Fibroblast of pulmonary artery (primary cell): ENCODE data around the gene STPG4.

Experiments
- DNase-seq: peaks from one replicate; pipeline ENCODE4 v3.0.0-alpha.2; 2010; ENCODE audit warnings: low read depth
- H3K4me3 ChIP-seq: replicated peaks from 2 replicates; pipeline ENCODE4 v1.5.1; 2011; ENCODE audit warnings: low read depth, mild to moderate bottlenecking, control low read depth, low read length, moderate library complexity
- CTCF ChIP-seq: IDR thresholded peaks from 2 replicates; pipeline ENCODE4 v1.5.1; 2011; ENCODE audit warnings: mild to moderate bottlenecking, control low read depth, low read length, inconsistent platforms; ENCODE audit errors: missing control alignments

STPG4 gene

GRCh38 chr2:47089083-47089464 is 66.0 kb downstream of the STPG4 start:
- peak; percentile 82 for DNase-seq
- H3K4me3 ChIP-seq = no peak overlapping the region
- no peak for TF ChIP-seq CTCF

- peak; percentile 39 for TF ChIP-seq CTCF
- no peak overlapping the region for H3K4me3 ChIP-seq
- peak; percentile 80 for DNase-seq
Observed at GRCh38 chr2:47088371-47089082, 66.6 kb downstream of the STPG4 start.

GRCh38 chr2:47087051-47087450 is 68.1 kb downstream of the STPG4 start:
- DNase-seq = no peak
- TF ChIP-seq CTCF = no peak

GRCh38 chr2:47086571-47086970 is 68.5 kb downstream of the STPG4 start:
- no peak for DNase-seq
- no peak for TF ChIP-seq CTCF
- H3K4me3 ChIP-seq = no peak overlapping the region

More at GRCh38 chr2:47087051-47087450, 68.1 kb downstream of the STPG4 start:
- H3K4me3 ChIP-seq = no peak overlapping the region

GRCh38 chr2:47086054-47086471 is 69.0 kb downstream of the STPG4 start:
- TF ChIP-seq CTCF = no peak
- no peak for DNase-seq
- H3K4me3 ChIP-seq = no peak overlapping the region

- TF ChIP-seq CTCF = no peak
- DNase-seq = peak; percentile 52
- no peak overlapping the region for H3K4me3 ChIP-seq
Observed at GRCh38 chr2:47083886-47084687, 71.0 kb downstream of the STPG4 start.
